Progenitor cell of endocrine pancreas (in vitro differentiated cells): Measurements from ENCODE around the gene HID1. TPM values are rescaled to one million over a fixed set of nuclear protein-coding genes. Genes with fewer than 3 reads are reported as not detected.
A peak's percentile ranks its signal among the peaks of the same experiment; 100 is the strongest.

Experiments used
- DNase-seq: peaks from one replicate; pipeline ENCODE4 v3.0.0; 2021; ENCODE audit warnings: low spot score; ENCODE audit not compliant: unreplicated experiment
- H3K27ac Mint-ChIP-seq: 2 replicates; pipeline ENCODE4 v1.8.0; 2021; ENCODE audit warnings: mild to moderate bottlenecking, moderate library complexity, mixed read lengths
- H3K27me3 Mint-ChIP-seq: 2 replicates; pipeline ENCODE4 v1.8.0; 2021; ENCODE audit warnings: mixed read lengths
- H3K36me3 Mint-ChIP-seq: 2 replicates; pipeline ENCODE4 v1.8.0; 2022; ENCODE audit warnings: mixed read lengths; ENCODE audit not compliant: insufficient read depth
- H3K4me1 Mint-ChIP-seq: 2 replicates; pipeline ENCODE4 v1.8.0; 2021; ENCODE audit warnings: low read depth, mixed read lengths
- H3K4me3 Mint-ChIP-seq: 2 replicates; pipeline ENCODE4 v1.8.0; 2021; ENCODE audit warnings: low read depth, mild to moderate bottlenecking, moderate library complexity, mixed read lengths
- H3K9me3 Mint-ChIP-seq: 2 replicates; pipeline ENCODE4 v1.8.0; 2021; ENCODE audit warnings: low read depth, mixed read lengths
- long read RNA-seq: library from polyadenylated mRNA; unstranded; transcript quantifications from one replicate; pipeline ENCODE4 v2.0.0, GENCODE V29; 2020
- total RNA-seq: library from RNA; stranded (reverse); gene quantifications from 2 replicates; pipeline ENCODE4 v1.2.1, GENCODE V29; 2021
- TF ChIP-seq, protein P1 (sequence below): fragments of 200-600 bp; sonication (generic); IDR thresholded peaks from one replicate; pipeline ENCODE4 v1.5.0; 2021; ENCODE audit warnings: antibody characterized with exemption, mild to moderate bottlenecking; ENCODE audit not compliant: unreplicated experiment

Gene HID1
- total RNA-seq = 94.2 and 101 TPM in 2 replicates
- long read RNA-seq, transcript HID1-202 (19 exons, 3,271 nt) = major isoform, 6 of 21 reads
- long read RNA-seq, partial matches to known transcripts = 9 of 21 reads
- long read RNA-seq, other reads (novel, unspliced or antisense) = 5 of 21 reads

DNA sequence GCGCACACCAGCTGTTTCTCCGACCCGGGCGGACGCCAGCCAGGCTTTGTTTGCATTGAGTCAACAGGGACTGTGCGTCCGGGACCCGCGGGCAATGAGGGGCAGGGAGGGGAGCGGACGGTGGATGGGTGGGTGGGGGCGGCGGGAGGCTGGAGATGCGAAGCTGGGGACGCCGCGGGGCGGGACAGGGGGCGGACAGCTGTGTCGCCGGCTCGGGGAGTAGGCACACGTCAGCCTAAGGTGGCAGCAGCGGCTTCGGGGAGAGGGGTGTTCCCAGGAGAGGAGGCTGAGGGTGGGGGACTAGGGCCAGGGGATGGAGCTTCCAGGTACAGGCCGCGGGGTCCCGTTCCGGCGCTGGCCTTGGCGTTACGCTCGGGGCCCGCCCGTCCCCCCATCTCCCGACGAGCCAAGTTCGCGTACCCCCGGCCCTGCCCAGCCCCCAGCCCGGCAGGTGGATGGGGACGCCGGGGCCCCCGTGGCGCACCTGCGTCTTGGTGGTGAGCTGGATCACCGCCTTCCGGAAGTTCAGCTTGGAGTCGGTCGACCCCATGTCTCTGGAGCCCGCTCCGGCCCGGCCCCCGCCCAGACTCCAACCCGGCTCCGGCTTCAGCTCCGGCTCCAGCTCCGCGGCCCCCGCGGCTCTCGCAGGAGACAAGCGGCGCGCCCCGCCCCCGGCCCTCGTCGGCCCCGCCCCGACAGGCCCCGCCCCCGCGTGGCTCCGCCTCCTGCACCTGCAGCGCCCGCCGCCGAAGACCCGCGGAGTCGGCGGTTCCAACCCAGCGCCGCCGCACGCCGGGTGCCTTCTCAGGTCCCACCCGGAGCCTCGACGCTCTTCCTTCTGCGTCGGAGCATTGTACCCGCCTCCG is at the start of gene HID1:
Gene HID1, minus strand, starts transcription at position 653 of the 866 bp plus-strand sequence. Its CDS starts 103 bp downstream, at position 550.
- H3K4me3 Mint-ChIP-seq = peak within 1 kb of the TSS; percentile 81
- H3K36me3 Mint-ChIP-seq = no peaks in the 10 kb centered on the region
- TF ChIP-seq, protein P1, sequence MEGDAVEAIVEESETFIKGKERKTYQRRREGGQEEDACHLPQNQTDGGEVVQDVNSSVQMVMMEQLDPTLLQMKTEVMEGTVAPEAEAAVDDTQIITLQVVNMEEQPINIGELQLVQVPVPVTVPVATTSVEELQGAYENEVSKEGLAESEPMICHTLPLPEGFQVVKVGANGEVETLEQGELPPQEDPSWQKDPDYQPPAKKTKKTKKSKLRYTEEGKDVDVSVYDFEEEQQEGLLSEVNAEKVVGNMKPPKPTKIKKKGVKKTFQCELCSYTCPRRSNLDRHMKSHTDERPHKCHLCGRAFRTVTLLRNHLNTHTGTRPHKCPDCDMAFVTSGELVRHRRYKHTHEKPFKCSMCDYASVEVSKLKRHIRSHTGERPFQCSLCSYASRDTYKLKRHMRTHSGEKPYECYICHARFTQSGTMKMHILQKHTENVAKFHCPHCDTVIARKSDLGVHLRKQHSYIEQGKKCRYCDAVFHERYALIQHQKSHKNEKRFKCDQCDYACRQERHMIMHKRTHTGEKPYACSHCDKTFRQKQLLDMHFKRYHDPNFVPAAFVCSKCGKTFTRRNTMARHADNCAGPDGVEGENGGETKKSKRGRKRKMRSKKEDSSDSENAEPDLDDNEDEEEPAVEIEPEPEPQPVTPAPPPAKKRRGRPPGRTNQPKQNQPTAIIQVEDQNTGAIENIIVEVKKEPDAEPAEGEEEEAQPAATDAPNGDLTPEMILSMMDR = no peak
- peaks cover 28% of the 10 kb centered on the region for H3K4me1 Mint-ChIP-seq
- DNase-seq = peak; percentile 81
- H3K27me3 Mint-ChIP-seq = peaks cover 16% of the 10 kb centered on the region
- peak within 1 kb of the TSS; percentile 80 for H3K27ac Mint-ChIP-seq
- no peaks in the 10 kb centered on the region for H3K9me3 Mint-ChIP-seq

- no peaks in the 10 kb centered on the region for H3K4me1 Mint-ChIP-seq
- DNase-seq = no peak
- no peak overlapping the region for H3K27ac Mint-ChIP-seq
- no peak overlapping the region for H3K4me3 Mint-ChIP-seq
- no peaks in the 10 kb centered on the region for H3K27me3 Mint-ChIP-seq
- TF ChIP-seq, protein P1 = no peak
- H3K36me3 Mint-ChIP-seq = peaks cover 29% of the 10 kb centered on the region
- peaks cover 3% of the 10 kb centered on the region for H3K9me3 Mint-ChIP-seq
Measured at GRCh38 chr17:75020331-75021110, 48.0 kb upstream of the HID1 start.

DNA sequence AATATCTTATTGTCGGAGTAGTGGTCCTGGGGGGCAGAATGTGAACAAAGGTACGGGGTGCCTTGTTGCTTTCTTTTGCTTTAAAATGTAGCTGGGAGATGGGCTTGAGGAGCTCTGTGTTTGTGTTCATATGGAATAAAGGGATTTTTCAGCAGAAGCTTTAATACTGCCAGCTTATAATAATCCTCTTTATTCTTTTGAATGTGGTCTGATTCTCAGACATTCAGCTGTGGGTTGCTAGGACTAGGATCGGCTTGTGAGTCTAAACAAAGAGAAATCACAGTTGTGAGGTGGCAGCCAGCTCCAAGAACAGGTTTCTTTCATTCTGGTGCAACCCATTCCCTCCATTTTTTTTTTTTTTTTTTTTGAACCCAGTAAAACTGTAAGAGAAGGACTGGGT is 47.2 kb upstream of the HID1 start:
- Mint-ChIP-seq H3K4me1 (no peaks in the 10 kb centered on the region), H3K4me3 (no peak overlapping the region), H3K9me3 (no peaks in the 10 kb centered on the region), H3K27me3 (no peaks in the 10 kb centered on the region), H3K27ac (no peak overlapping the region), H3K36me3 (peaks cover 27% of the 10 kb centered on the region)
- DNase-seq = no peak
- TF ChIP-seq, protein P1 = no peak

GRCh38 chr17:75019146-75019545 is 46.6 kb upstream of the HID1 start:
- no peak overlapping the region for H3K4me3 Mint-ChIP-seq
- H3K9me3 Mint-ChIP-seq = no peaks in the 10 kb centered on the region
- DNase-seq = no peak
- H3K36me3 Mint-ChIP-seq = peaks cover 25% of the 10 kb centered on the region
- no peak overlapping the region for H3K27ac Mint-ChIP-seq
- H3K27me3 Mint-ChIP-seq = no peaks in the 10 kb centered on the region
- TF ChIP-seq, protein P1 = no peak
- H3K4me1 Mint-ChIP-seq = no peaks in the 10 kb centered on the region

DNA sequence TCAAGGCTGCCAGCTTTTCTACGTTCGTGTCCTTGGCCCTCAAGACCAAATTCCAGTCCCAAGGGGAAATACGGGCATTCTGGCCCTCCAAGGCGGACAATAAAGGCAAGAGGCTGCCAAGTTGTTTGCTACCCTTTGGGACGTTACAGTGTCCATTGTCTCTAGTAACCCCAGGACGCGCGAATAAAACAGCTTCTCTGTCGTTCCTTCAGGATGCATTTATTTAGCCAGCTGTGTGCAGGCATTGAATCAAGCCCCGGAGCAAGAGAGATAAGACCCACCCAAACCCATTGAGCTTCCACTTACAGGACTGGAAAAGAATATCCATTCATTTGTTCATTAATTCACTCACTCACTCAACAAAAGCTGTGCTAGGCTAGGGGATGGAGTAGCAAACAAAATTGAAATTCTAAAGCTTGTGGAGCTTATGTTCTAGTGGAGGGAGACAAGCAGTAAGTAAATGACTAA is 40.6 kb upstream of the HID1 start:
- H3K4me3 Mint-ChIP-seq = peak overlapping the region; percentile 90
- H3K27ac Mint-ChIP-seq = peak overlapping the region; percentile 95
- peaks cover 8% of the 10 kb centered on the region for H3K36me3 Mint-ChIP-seq

More for the DNA sequence above, 40.6 kb upstream of the HID1 start:
- H3K9me3 Mint-ChIP-seq = no peaks in the 10 kb centered on the region
- no peaks in the 10 kb centered on the region for H3K27me3 Mint-ChIP-seq
- DNase-seq = no peak
- TF ChIP-seq, protein P1 = no peak
- peaks cover 16% of the 10 kb centered on the region for H3K4me1 Mint-ChIP-seq
